NB4 (cell line): ENCODE measurements around the gene LPAR5.

Source experiments
- DNase-seq: peaks from one replicate; pipeline ENCODE4 v3.0.0; 2010; ENCODE audit warnings: low read depth
- H3K4me3 ChIP-seq: one replicate; pipeline ENCODE4 v1.5.1; 2011; ENCODE audit warnings: mild to moderate bottlenecking, low read depth, low read length, moderate library complexity
- CTCF ChIP-seq: IDR thresholded peaks from one replicate; pipeline ENCODE4 v1.5.1; 2012; ENCODE audit warnings: low read depth, low read length
- MAX ChIP-seq: IDR thresholded peaks from 2 replicates; pipeline ENCODE4 v1.6.1; 2011; ENCODE audit warnings: low read depth, low read length
- MYC ChIP-seq: IDR thresholded peaks from 2 replicates; pipeline ENCODE4 v1.6.1; 2011; ENCODE audit warnings: low read depth, low read length
- POLR2A ChIP-seq: IDR thresholded peaks from 2 replicates; pipeline ENCODE4 v1.6.1; 2011; ENCODE audit warnings: mild to moderate bottlenecking; ENCODE audit not compliant: insufficient read length; ENCODE audit errors: extremely low read depth

Gene LPAR5

GRCh38 chr12:6620137-6620884 is 15.4 kb downstream of the LPAR5 start:
- TF ChIP-seq MYC = no peak
- TF ChIP-seq POLR2A = no peak
- no peak for TF ChIP-seq CTCF
- no peak for TF ChIP-seq MAX
- H3K4me3 ChIP-seq = no peak overlapping the region
- no peak for DNase-seq

GRCh38 chr12:6618483-6619225 is 17.1 kb downstream of the LPAR5 start:
- TF ChIP-seq MAX = no peak
- TF ChIP-seq CTCF = no peak
- no peak for TF ChIP-seq MYC
- peak; percentile 48 for DNase-seq
- H3K4me3 ChIP-seq = no peak overlapping the region

GRCh38 chr12:6615802-6616201 is 20.0 kb downstream of the LPAR5 start:
- TF ChIP-seq MAX = no peak
- TF ChIP-seq CTCF = no peak
- TF ChIP-seq POLR2A = no peak
- TF ChIP-seq MYC = no peak
- no peak overlapping the region for H3K4me3 ChIP-seq
- no peak for DNase-seq

GRCh38 chr12:6614513-6615172 is 21.1 kb downstream of the LPAR5 start:
- TF ChIP-seq MAX (no peak), MYC (no peak)
- no peak overlapping the region for H3K4me3 ChIP-seq
- no peak for DNase-seq

GRCh38 chr12:6613776-6614512 is 21.8 kb downstream of the LPAR5 start:
- TF ChIP-seq MAX (no peak; the same call in 1 of the 2 replicates), MYC (peak; percentile 53), POLR2A (peak; percentile 28), CTCF (peak; percentile 24)
- H3K4me3 ChIP-seq = no peak overlapping the region
- DNase-seq = peak; percentile 98
